H1 (cell line): Measurements from ENCODE around the gene KATNBL1. TPM values are rescaled to one million over a fixed set of nuclear protein-coding genes. Genes with fewer than 3 reads are reported as not detected.

Experiments used
- CTCF ChIA-PET: fragments of 300-600 bp; sonication (Branson Sonifier 250); formaldehyde crosslinking; loops from one replicate; lab custom pipeline; 2021; ENCODE audit not compliant: partially characterized antibody; lab: Charles Lee
- POLR2A ChIA-PET: fragments of 300-600 bp; sonication (Branson Sonifier 250); formaldehyde crosslinking; loops from one replicate; lab custom pipeline; 2021; ENCODE audit warnings: inconsistent platforms; ENCODE audit not compliant: partially characterized antibody; lab: Charles Lee
- DNase-seq, 2 experiments: peaks; one replicate each; pipeline versions ENCODE4 v3.0.0 to v3.0.0-alpha.2; 2010 to 2022; ENCODE audit warnings: low spot score in 2 of 2, low read depth in 1 of 2, mixed read lengths in 1 of 2
- FAIRE-seq: peaks from 2 replicates; lab custom pipeline; 2011; peaks lifted over from hg19 to GRCh38; lab: Jason Lieb, UNC
- H2AFZ ChIP-seq: 2 replicates; pipeline ENCODE4 v1.8.1; 2012; ENCODE audit warnings: low read length, inconsistent platforms
- H2AK5ac ChIP-seq: 2 replicates; pipeline ENCODE4 v1.6.1; 2013; ENCODE audit warnings: low read depth, low read length
- H2BK120ac ChIP-seq: replicated peaks from 2 replicates; pipeline ENCODE3; 2013; ENCODE audit warnings: low read depth, low read length, inconsistent platforms
- H2BK12ac ChIP-seq: 2 replicates; pipeline ENCODE4 v1.6.1; 2013; ENCODE audit warnings: low read depth, low read length
- H2BK15ac ChIP-seq: 2 replicates; pipeline ENCODE4 v1.6.1; 2013; ENCODE audit warnings: low read length
- H2BK20ac ChIP-seq: 2 replicates; pipeline ENCODE4 v1.6.1; 2013; ENCODE audit warnings: low read length
- H2BK5ac ChIP-seq: 2 replicates; pipeline ENCODE4 v1.6.1; 2013; ENCODE audit warnings: low read depth, low read length
- H3K14ac ChIP-seq: 2 replicates; pipeline ENCODE4 v1.6.1; 2013; ENCODE audit warnings: inconsistent platforms; ENCODE audit not compliant: insufficient read length
- H3K18ac ChIP-seq: 2 replicates; pipeline ENCODE4 v1.6.1; 2013; ENCODE audit warnings: low read length; ENCODE audit errors: extremely low read depth
- H3K23ac ChIP-seq: 2 replicates; pipeline ENCODE4 v1.6.1; 2013; ENCODE audit warnings: inconsistent platforms; ENCODE audit not compliant: insufficient read length
- H3K23me2 ChIP-seq: 2 replicates; pipeline ENCODE4 v1.6.1; 2013; ENCODE audit warnings: low read depth, low read length
- H3K27ac ChIP-seq: 2 replicates; pipeline ENCODE4 v1.6.1; 2011; ENCODE audit warnings: low read depth, low read length, inconsistent platforms
- H3K27me3 ChIP-seq, 4 experiments: replicated peaks in 1 of 4; 1 replicate in 1 of 4; 2 replicates in 3 of 4; pipeline versions ENCODE4 v1.6.1 to v1.8.1; 2011 to 2013; ENCODE audit warnings: low read length in 3 of 4, mild to moderate bottlenecking in 3 of 4, inconsistent platforms in 2 of 4, mixed read lengths in 2 of 4, moderate library complexity in 1 of 4; ENCODE audit not compliant: control insufficient read depth in 3 of 4, insufficient read depth in 3 of 4; ENCODE audit errors: extremely low read depth in 1 of 4
- H3K36me3 ChIP-seq, 4 experiments: 2 replicates each; pipeline versions ENCODE4 v1.6.1 to v1.8.1; 2011 to 2013; ENCODE audit warnings: mild to moderate bottlenecking in 4 of 4, low read length in 3 of 4, moderate library complexity in 2 of 4, control low read depth in 1 of 4, inconsistent platforms in 1 of 4; ENCODE audit not compliant: insufficient read depth in 4 of 4, control insufficient read depth in 2 of 4
- H3K4ac ChIP-seq: replicated peaks from 2 replicates; pipeline ENCODE3; 2013; ENCODE audit warnings: low read length, low read depth, mixed read lengths, inconsistent platforms; ENCODE audit not compliant: insufficient read length
- H3K4me1 ChIP-seq, 4 experiments: replicated peaks in 1 of 4; 1 replicate in 1 of 4; 2 replicates in 3 of 4; pipeline versions ENCODE4 v1.6.1 to v1.8.1; 2011 to 2013; ENCODE audit warnings: low read length in 3 of 4, inconsistent platforms in 2 of 4, mixed read lengths in 1 of 4; ENCODE audit not compliant: insufficient read depth in 4 of 4, control insufficient read depth in 3 of 4
- H3K4me2 ChIP-seq, 2 experiments: 2 replicates each; pipeline versions ENCODE4 v1.6.1 to v1.8.1; 2011 to 2013; ENCODE audit warnings: low read depth in 2 of 2, low read length in 2 of 2, control low read depth in 1 of 2, inconsistent platforms in 1 of 2, mild to moderate bottlenecking in 1 of 2; ENCODE audit not compliant: insufficient read depth in 1 of 2
- H3K4me3 ChIP-seq, 4 experiments: fragments of 200-600, 300-600 bp in 1 of 4; sonication (generic), shearing (Covaris generic), sonication (Bioruptor Twin) in 1 of 4; 2 replicates each; pipeline versions ENCODE4 v1.5.1 to v1.8.1; 2011 to 2016; ENCODE audit warnings: low read length in 4 of 4, low read depth in 3 of 4, control low read depth in 2 of 4, inconsistent platforms in 2 of 4, mild to moderate bottlenecking in 2 of 4, mixed read lengths in 1 of 4, moderate library complexity in 1 of 4; ENCODE audit not compliant: insufficient read depth in 2 of 4; ENCODE audit errors: extremely low read depth in 1 of 4
- H3K56ac ChIP-seq: replicated peaks from 2 replicates; pipeline ENCODE3; 2013; ENCODE audit warnings: low read depth, mild to moderate bottlenecking, mixed read lengths, low read length, inconsistent platforms; ENCODE audit not compliant: insufficient read length
- H3K79me1 ChIP-seq: 2 replicates; pipeline ENCODE4 v1.6.1; 2013; ENCODE audit warnings: low read depth, low read length, control low read depth
- H3K79me2 ChIP-seq, 2 experiments: 2 replicates each; pipeline versions ENCODE4 v1.6.1 to v1.8.1; 2012 to 2013; ENCODE audit warnings: low read length in 2 of 2, mild to moderate bottlenecking in 2 of 2, inconsistent platforms in 1 of 2; ENCODE audit not compliant: insufficient read depth in 2 of 2, control insufficient read depth in 1 of 2
- H3K9ac ChIP-seq, 4 experiments: replicated peaks in 1 of 4; 1 replicate in 1 of 4; 2 replicates in 3 of 4; pipeline versions ENCODE4 v1.6.1 to v1.8.1; 2011 to 2013; ENCODE audit warnings: low read depth in 3 of 4, low read length in 3 of 4, control low read depth in 2 of 4, mild to moderate bottlenecking in 2 of 4, moderate library complexity in 2 of 4, inconsistent platforms in 1 of 4; ENCODE audit errors: extremely low read depth in 1 of 4
- H3K9me3 ChIP-seq, 2 experiments: 2 replicates each; pipeline versions ENCODE4 v1.6.1 to v1.8.1; 2012 to 2013; ENCODE audit warnings: mild to moderate bottlenecking in 2 of 2, moderate library complexity in 2 of 2, control low read depth in 1 of 2, inconsistent platforms in 1 of 2, low read depth in 1 of 2, low read length in 1 of 2, mixed read lengths in 1 of 2; ENCODE audit not compliant: insufficient read depth in 2 of 2
- H4K20me1 ChIP-seq, 2 experiments: replicated peaks in 1 of 2; 2 replicates each; pipeline versions ENCODE3 to v1.8.1; 2011 to 2013; ENCODE audit warnings: inconsistent platforms in 2 of 2, low read length in 2 of 2, mild to moderate bottlenecking in 1 of 2; ENCODE audit not compliant: insufficient read depth in 2 of 2, control insufficient read depth in 1 of 2
- H4K5ac ChIP-seq: 2 replicates; pipeline ENCODE4 v1.6.1; 2013; ENCODE audit warnings: low read length, low read depth, mixed read lengths, inconsistent platforms; ENCODE audit not compliant: insufficient read length
- H4K8ac ChIP-seq: 2 replicates; pipeline ENCODE4 v1.8.0; 2013; ENCODE audit warnings: mild to moderate bottlenecking, moderate library complexity, low read length, inconsistent platforms; ENCODE audit not compliant: insufficient read depth; ENCODE audit errors: extremely low read depth
- H4K91ac ChIP-seq: replicated peaks from 2 replicates; pipeline ENCODE3; 2013; ENCODE audit warnings: low read length, mixed read lengths, inconsistent platforms; ENCODE audit not compliant: insufficient read length
- BRCA1 ChIP-seq: IDR thresholded peaks from 2 replicates; pipeline ENCODE4 v1.6.1; 2012; ENCODE audit warnings: low read depth, low read length, improper control_type of control experiment
- GTF2F1 ChIP-seq: IDR thresholded peaks from 2 replicates; pipeline ENCODE4 v1.6.1; 2012; ENCODE audit warnings: low read depth, low read length, improper control_type of control experiment, borderline replicate concordance
- MAX ChIP-seq: IDR thresholded peaks from 2 replicates; pipeline ENCODE4 v1.6.1; 2012; ENCODE audit warnings: inconsistent platforms
- NANOG ChIP-seq: IDR thresholded peaks from 2 replicates; pipeline ENCODE4 v1.6.1; 2011; ENCODE audit warnings: low read length, low read depth, mild to moderate bottlenecking, inconsistent platforms; ENCODE audit not compliant: insufficient read depth, poor library complexity, severe bottlenecking
- RNF2 ChIP-seq: fragments of 200-900, 300-1000 bp; sonication (generic); IDR thresholded peaks from 2 replicates; pipeline ENCODE4 v1.7.1; 2016; ENCODE audit warnings: borderline replicate concordance, low read depth, mild to moderate bottlenecking, antibody characterized with exemption, low read length; ENCODE audit not compliant: poor library complexity, severe bottlenecking; ENCODE audit errors: missing control alignments
- SAP30 ChIP-seq: fragments of 300-600 bp; sonication (generic); IDR thresholded peaks from 2 replicates; pipeline ENCODE4 v1.7.1; 2012; ENCODE audit warnings: low read length, moderate library complexity, mild to moderate bottlenecking, inconsistent platforms; ENCODE audit not compliant: insufficient read depth, insufficient replicate concordance
- SIRT6 ChIP-seq: IDR thresholded peaks from one replicate; pipeline ENCODE4 v1.7.1; 2012; ENCODE audit warnings: low read length, inconsistent platforms
- SIX5 ChIP-seq: IDR thresholded peaks from 2 replicates; pipeline ENCODE4 v1.6.1; 2011; ENCODE audit warnings: mild to moderate bottlenecking, low read depth, low read length
- TAF1 ChIP-seq: IDR thresholded peaks from 2 replicates; pipeline ENCODE4 v1.6.1; 2011; ENCODE audit warnings: mild to moderate bottlenecking, low read depth, low read length
- WGBS, 2 experiments: shearing (Covaris generic) in 1 of 2; methylation state at CpG; one replicate each; pipeline versions ENCODE4 v1.1.6 to v1.1.7; 2013 to 2015; ENCODE audit warnings: low lambda C conversion rate in 2 of 2, mixed read lengths in 2 of 2, inconsistent platforms in 1 of 2, low coverage in 1 of 2, missing lambda C conversion rate in 1 of 2; ENCODE audit not compliant: insufficient replicate concordance in 2 of 2, insufficient coverage in 1 of 2, insufficient read length in 1 of 2; ENCODE audit errors: extremely low coverage in 1 of 2, missing lambda C conversion rate in 1 of 2; 5-methylcytosine and 5-hydroxymethylcytosine counted together
- polyA plus RNA-seq, 7 experiments: library from polyadenylated mRNA; depleted of rRNA in 3 of 7; stranded (reverse) in 5 of 7; unstranded in 2 of 7; fragments of >200 nt in 5 of 7; fragments of 200-250 nt in 2 of 7; gene quantifications; 1 replicate in 5 of 7; 2 replicates in 1 of 7; 4 replicates in 1 of 7; pipeline versions ENCODE4 v1.2.1 to v1.2.3, GENCODE V29; 2011 to 2013; ENCODE audit warnings: missing spikeins in 2 of 7, mixed read lengths in 2 of 7
- total RNA-seq: library from RNA; stranded (reverse); fragmentation: NEBNext Ultra II Directional; extraction: Animal tissue kit (Norgen Biotek cat#: 25700); gene quantifications from 2 replicates; pipeline ENCODE4 v1.2.1, GENCODE V29; 2021

KATNBL1 gene
- total and polyA plus RNA-seq, 2 of the 8 experiments (the other 6 are each of a cell fraction or from before 2014, with no cell fraction given): 14.2 to 51.4 TPM

GRCh38 chr15:34101366-34102174 is 108.3 kb downstream of the KATNBL1 start, which contains the start of the genes EMC7 and PGBD4:
TSS of gene EMC7 (minus strand) at chr15:34101862. CDS start at chr15:34101839, 23 bp downstream.
TSS of gene PGBD4 (plus strand) at chr15:34102083. CDS start at chr15:34102532, 449 bp downstream.
- H4K5ac ChIP-seq: peak within 1 kb of the TSS; percentile 31
- peaks cover 0 to 4% (median 0%) of the 10 kb centered on the region in 4 experiments; a peak in 2 of 7 replicates for H3K4me1 ChIP-seq
- 3% methylated on average over 48 of the region's 48 CpGs; no CpG with 5 or more reads in 1 of the 2 experiments for WGBS, 2 experiments
- peak within 1 kb of the TSS; percentile 25; the same call in 1 of the 2 replicates for H3K18ac ChIP-seq
- H4K8ac ChIP-seq: peak within 1 kb of the TSS; percentile 98
- H3K79me2 ChIP-seq: peaks cover 0 to 35% of the 10 kb centered on the region in 2 experiments; a peak in 2 of 4 replicates
- H3K23me2 ChIP-seq: peaks cover 8% of the 10 kb centered on the region
- no peak within 1 kb of the TSS for H3K14ac ChIP-seq
- ChIA-PET POLR2A (interaction anchor here (0.6 to 2.2 kb wide), 6 partner anchors 9 to 344 kb away, joined by 3 to 10 read pairs (median 4); partner anchors contain the start of genes EMC4, KATNBL1 and LPCAT4), CTCF (interaction anchor here (0.6 to 1.2 kb wide), 7 partner anchors 8 to 722 kb away, joined by 3 to 7 read pairs (median 4); no protein-coding TSS in a partner anchor)
- 0 out of 2 replicates have a peak within 1 kb of the TSS, but pooled peaks have one; percentile 23 for H2BK12ac ChIP-seq
- no peaks in the 10 kb centered on the region for H3K9me3 ChIP-seq
- peak; percentile 91 for FAIRE-seq
- no peak within 1 kb of the TSS for H2BK120ac ChIP-seq
- no peak within 1 kb of the TSS for H2BK15ac ChIP-seq
- no peaks in the 10 kb centered on the region for H3K27me3 ChIP-seq
- H3K4me3 ChIP-seq: peak within 1 kb of the TSS; percentile 84 to 100 (median 98)
- no peak within 1 kb of the TSS for H2AK5ac ChIP-seq
- H4K20me1 ChIP-seq: no peaks in the 10 kb centered on the region
- H3K56ac ChIP-seq: peak within 1 kb of the TSS; percentile 63
- peak; percentile 93 to 99 for DNase-seq
- H2AFZ ChIP-seq: peak within 1 kb of the TSS; percentile 95
- no peaks in the 10 kb centered on the region for H3K79me1 ChIP-seq
- no peak within 1 kb of the TSS for H4K91ac ChIP-seq
- peak within 1 kb of the TSS; percentile 83 for H3K27ac ChIP-seq
- no peak within 1 kb of the TSS for H3K23ac ChIP-seq
- peak within 1 kb of the TSS; percentile 77 to 93 for H3K4me2 ChIP-seq
- H2BK5ac ChIP-seq: peak within 1 kb of the TSS; percentile 67
- no peak within 1 kb of the TSS for H2BK20ac ChIP-seq
- no peak within 1 kb of the TSS for H3K4ac ChIP-seq
- H3K36me3 ChIP-seq: no peaks in the 10 kb centered on the region
- peak within 1 kb of the TSS; percentile 88 to 92 (median 90) for H3K9ac ChIP-seq
- TF ChIP-seq BRCA1: peak; percentile 63; the same call in 1 of the 2 replicates
- peak; percentile 90 for TF ChIP-seq SAP30
- TF ChIP-seq SIX5: peak; percentile 74
- TF ChIP-seq GTF2F1: peak; percentile 85; the same call in 1 of the 2 replicates
- TF ChIP-seq RNF2: no peak
- peak; percentile 33 for TF ChIP-seq SIRT6
- peak; percentile 84 for TF ChIP-seq TAF1
- peak; percentile 55; the same call in 1 of the 2 replicates for TF ChIP-seq MAX
- TF ChIP-seq NANOG: peak; percentile 13
